Endothelial cell of umbilical vein (primary cell): Measurements from ENCODE around the gene CPZ. TPM values are rescaled to one million over a fixed set of nuclear protein-coding genes. Genes with fewer than 3 reads are reported as not detected.

Experiments
- BruUV-seq: library from RNA; stranded (reverse); fragments of 400-500 nt; replicated peaks from 2 replicates; lab custom pipeline; 2021; lab: Mats Ljungman, UMichigan
- CTCF ChIA-PET: fragments of 300-600, 350-600 bp; sonication (Branson Sonifier 250); formaldehyde crosslinking; loops from one replicate; lab custom pipeline; 2021; ENCODE audit warnings: antibody characterized with exemption, inconsistent platforms; lab: Charles Lee
- POLR2A ChIA-PET: fragments of 300-600, 350-600 bp; sonication (Branson Sonifier 250); formaldehyde crosslinking; loops from one replicate; lab custom pipeline; 2021; ENCODE audit warnings: antibody characterized with exemption, inconsistent platforms; lab: Charles Lee
- DNase-seq: peaks from one replicate; pipeline ENCODE4 v3.0.0-alpha.2; 2011; ENCODE audit warnings: low read depth, low spot score
- FAIRE-seq: peaks from 2 replicates; lab custom pipeline; 2011; peaks lifted over from hg19 to GRCh38; lab: Jason Lieb, UNC
- H2AFZ ChIP-seq: 2 replicates; pipeline ENCODE4 v1.6.0; 2012; ENCODE audit warnings: low read depth, low read length, control low read depth, inconsistent platforms
- H3K27ac ChIP-seq: 2 replicates; pipeline ENCODE4 v1.5.1; 2011; ENCODE audit warnings: low read depth, mild to moderate bottlenecking, control low read depth, low read length, moderate library complexity; ENCODE audit not compliant: insufficient read depth
- H3K27me3 ChIP-seq, 2 experiments: 2 replicates each; pipeline versions ENCODE4 v1.6.0 to v1.6.1; 2011; ENCODE audit warnings: low read length in 2 of 2, mixed read lengths in 1 of 2; ENCODE audit not compliant: control insufficient read depth in 2 of 2, insufficient read depth in 2 of 2
- H3K36me3 ChIP-seq, 2 experiments: 2 replicates in 1 of 2; 3 replicates in 1 of 2; pipeline ENCODE4 v1.5.1; 2011; ENCODE audit warnings: low read length in 2 of 2, mild to moderate bottlenecking in 1 of 2, moderate library complexity in 1 of 2; ENCODE audit not compliant: control insufficient read depth in 2 of 2, insufficient read depth in 2 of 2; ENCODE audit errors: extremely low read depth in 1 of 2
- H3K4me1 ChIP-seq: 3 replicates; pipeline ENCODE4 v1.5.1; 2011; ENCODE audit warnings: mild to moderate bottlenecking, low read length; ENCODE audit not compliant: control insufficient read depth, insufficient read depth; ENCODE audit errors: extremely low read depth
- H3K4me2 ChIP-seq: 2 replicates; pipeline ENCODE4 v1.6.1; 2011; ENCODE audit warnings: low read length, control low read depth, mixed read lengths; ENCODE audit not compliant: insufficient read depth
- H3K4me3 ChIP-seq, 3 experiments: fragments of 200-600 bp in 1 of 3; sonication (generic), shearing (Covaris generic) in 1 of 3; replicated peaks in 1 of 3; 2 replicates each; pipeline ENCODE4 v1.5.1; 2011 to 2016; ENCODE audit warnings: control low read depth in 3 of 3, low read length in 3 of 3, mild to moderate bottlenecking in 2 of 3, inconsistent platforms in 1 of 3, low read depth in 1 of 3, moderate library complexity in 1 of 3; ENCODE audit not compliant: insufficient read depth in 1 of 3
- H3K79me2 ChIP-seq: 2 replicates; pipeline ENCODE4 v1.6.0; 2012; ENCODE audit warnings: low read length, inconsistent platforms; ENCODE audit not compliant: control insufficient read depth, insufficient read depth
- H3K9ac ChIP-seq: replicated peaks from 2 replicates; pipeline ENCODE3; 2011; ENCODE audit warnings: low read length, control low read depth; ENCODE audit not compliant: insufficient read depth; ENCODE audit errors: extremely low read depth
- H3K9me1 ChIP-seq: replicated peaks from 3 replicates; pipeline ENCODE4 v1.6.0; 2011; ENCODE audit warnings: mild to moderate bottlenecking, low read length; ENCODE audit not compliant: control insufficient read depth, insufficient read depth; ENCODE audit errors: extremely low read depth
- H3K9me3 ChIP-seq: replicated peaks from 2 replicates; pipeline ENCODE4 v1.5.1; 2012; ENCODE audit warnings: low read length, inconsistent platforms; ENCODE audit not compliant: control insufficient read depth, insufficient read depth
- H4K20me1 ChIP-seq: replicated peaks from 2 replicates; pipeline ENCODE3; 2011; ENCODE audit warnings: mild to moderate bottlenecking, low read length; ENCODE audit not compliant: control insufficient read depth, insufficient read depth; ENCODE audit errors: extremely low read depth
- CTCF ChIP-seq, 2 donors: IDR thresholded peaks; 1 replicate in 1 of 2; 2 replicates in 1 of 2; pipeline ENCODE4 v1.5.1; 2011; ENCODE audit warnings: low read length in 2 of 2, mild to moderate bottlenecking in 2 of 2, moderate library complexity in 2 of 2, control low read depth in 1 of 2, inconsistent platforms in 1 of 2, low read depth in 1 of 2; ENCODE audit not compliant: insufficient read depth in 1 of 2; ENCODE audit errors: extremely low read depth in 1 of 2
- EZH2 ChIP-seq: IDR thresholded peaks from 2 replicates; pipeline ENCODE4 v1.6.1; 2012; ENCODE audit warnings: borderline replicate concordance, low read depth, mild to moderate bottlenecking, moderate library complexity, low read length, inconsistent platforms; ENCODE audit not compliant: severe bottlenecking
- FOS ChIP-seq: IDR thresholded peaks from 2 replicates; pipeline ENCODE4 v1.6.1; 2011; ENCODE audit warnings: mild to moderate bottlenecking, low read length, moderate library complexity, borderline replicate concordance; ENCODE audit not compliant: insufficient read depth
- GATA2 ChIP-seq: IDR thresholded peaks from 2 replicates; pipeline ENCODE4 v1.7.0; 2011; ENCODE audit warnings: low read depth, mild to moderate bottlenecking, moderate library complexity, mixed read lengths, low read length; ENCODE audit not compliant: insufficient read length, insufficient read depth
- JUN ChIP-seq: IDR thresholded peaks from 2 replicates; pipeline ENCODE4 v1.6.1; 2011; ENCODE audit warnings: borderline replicate concordance, low read depth; ENCODE audit not compliant: insufficient read length, insufficient read depth
- MYC ChIP-seq: IDR thresholded peaks from one replicate; pipeline ENCODE4 v1.6.1; 2011; ENCODE audit warnings: mild to moderate bottlenecking, low read depth, low read length
- POLR2A ChIP-seq: IDR thresholded peaks from 2 replicates; pipeline ENCODE4 v1.6.1; 2012; ENCODE audit warnings: low read depth, mild to moderate bottlenecking, control low read depth, low read length
- POLR2AphosphoS5 ChIP-seq: IDR thresholded peaks from 2 replicates; pipeline ENCODE4 v1.6.1; 2012; ENCODE audit warnings: low read depth, mild to moderate bottlenecking, control low read depth, low read length, moderate library complexity; ENCODE audit not compliant: insufficient read depth
- dilution Hi-C: fragments of 300-500 bp; cut with MboI; formaldehyde crosslinking; loops from one replicate; pipeline ENCODE4 v1.15.0; 2019; ENCODE audit warnings: low sequenced_read_pairs; ENCODE audit not compliant: extremely low pct_ligation_motif_present
- intact Hi-C: fragments of 100-400 bp; cut with micrococcal nuclease; formaldehyde crosslinking; loops from one replicate; pipeline ENCODE4 v1.10.0; 2022
- polyA plus RNA-seq, 4 experiments: library from polyadenylated mRNA; depleted of rRNA in 3 of 4; stranded (reverse) in 3 of 4; unstranded in 1 of 4; fragments of >200 nt; gene quantifications; 2 replicates each; pipeline versions ENCODE4 v1.2.1 to v1.2.3, GENCODE V29; 2011 to 2012; ENCODE audit warnings: missing spikeins in 1 of 4
- total RNA-seq: library from RNA; stranded (reverse); gene quantifications from 2 replicates; pipeline ENCODE4 v1.2.3, GENCODE V29; 2021
- TF ChIP-seq, protein P1 (sequence below): IDR thresholded peaks from 2 replicates; pipeline ENCODE4 v1.6.1; 2011; ENCODE audit not compliant: insufficient read depth, insufficient read length

CPZ gene
- total and polyA plus RNA-seq, 2 donors (not counting 3 experiments of a cell fraction or from before 2014, with no cell fraction given): not detected

GRCh38 chr4:8599657-8600056 lies 7.1 kb downstream of the CPZ start:
- DNase-seq: no peak
- BruUV-seq: no TSS peak
- dilution Hi-C loops (no loop called here), intact Hi-C loops (loop anchor here (10.0 kb wide), 1 partner anchor 335 kb away; the partner anchor contains the start of gene HTRA3)
- Histone ChIP-seq H3K4me1 (no peaks in the 10 kb centered on the region), H3K36me3 (no peaks in the 10 kb centered on the region), H4K20me1 (no peaks in the 10 kb centered on the region), H3K9me1 (no peaks in the 10 kb centered on the region), H3K9ac (no peak overlapping the region), H3K27me3 (no peaks in the 10 kb centered on the region), H3K27ac (no peak overlapping the region), H3K79me2 (no peaks in the 10 kb centered on the region), H2AFZ (no peak overlapping the region), H3K9me3 (no peaks in the 10 kb centered on the region), H3K4me3 (no peak overlapping the region), H3K4me2 (no peak overlapping the region)
- POLR2A ChIA-PET: no interaction called here
- CTCF ChIA-PET: interaction anchor here (0.6 kb wide), 1 partner anchor 8 kb away, joined by 3 read pairs; no protein-coding TSS in a partner anchor
- FAIRE-seq: no peak
- TF ChIP-seq EZH2 (no peak), MYC (no peak), POLR2AphosphoS5 (no peak), CTCF (IDR thresholded peaks at IDR 0.05; ENCODE audit: extremely low read depth in 1 of 2, insufficient read depth in 1 of 2, low read depth in 1 of 2, low read length in 2 of 2) (no peak), FOS (no peak), GATA2 (no peak), POLR2A (no peak), JUN (no peak)
- TF ChIP-seq, protein P1, sequence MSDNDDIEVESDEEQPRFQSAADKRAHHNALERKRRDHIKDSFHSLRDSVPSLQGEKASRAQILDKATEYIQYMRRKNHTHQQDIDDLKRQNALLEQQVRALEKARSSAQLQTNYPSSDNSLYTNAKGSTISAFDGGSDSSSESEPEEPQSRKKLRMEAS: no peak
